Epithelial cell of proximal tubule (primary cell): Measurements from ENCODE around the gene CYP2D6. TPM values are rescaled to one million over a fixed set of nuclear protein-coding genes. Genes with fewer than 3 reads are reported as not detected.
A peak's percentile ranks its signal among the peaks of the same experiment; 100 is the strongest.
"Not testable (repeated sequence)": the region's sequence is repeated elsewhere in the genome, so short reads cannot be mapped to it uniquely, and the experiment has no call there.

Source experiments
- DNase-seq: peaks from one replicate; pipeline ENCODE4 v3.0.0-alpha.2; 2011; ENCODE audit warnings: low read depth
- H3K4me3 ChIP-seq: 2 replicates; pipeline ENCODE4 v1.5.1; 2011; ENCODE audit warnings: low read depth, mild to moderate bottlenecking, low read length
- CTCF ChIP-seq: conservative IDR thresholded peaks from 2 replicates; pipeline ENCODE4 v1.5.1; 2012; ENCODE audit warnings: low read depth, mild to moderate bottlenecking, low read length
- total RNA-seq: library from RNA; depleted of rRNA; stranded (reverse); fragments of >200 nt; gene quantifications from 2 replicates; pipeline ENCODE4 v1.2.3, GENCODE V29; 2015

The CYP2D6 gene
- total RNA-seq, 1 donor from 2014 or later = 0.29 TPM

GRCh38 chr22:42127606-42128005 lies 3.0 kb downstream of the CYP2D6 start:
- H3K4me3 ChIP-seq = no peak overlapping the region
- no peak for TF ChIP-seq CTCF
- no peak for DNase-seq

GRCh38 chr22:42123529-42123928 lies 7.1 kb downstream of the CYP2D6 start:
- not testable (repeated sequence) for H3K4me3 ChIP-seq, DNase-seq

GRCh38 chr22:42120231-42121021 lies 10.2 kb downstream of the CYP2D6 start:
- H3K4me3 ChIP-seq, DNase-seq: not testable (repeated sequence)

- H3K4me3 ChIP-seq = no peak overlapping the region
- TF ChIP-seq CTCF = peak; percentile 24
- DNase-seq = no peak
Measured at GRCh38 chr22:42116848-42117424, 13.7 kb downstream of the CYP2D6 start.

- not testable (repeated sequence) for DNase-seq, H3K4me3 ChIP-seq
Measured at GRCh38 chr22:42115420-42115830, 15.2 kb downstream of the CYP2D6 start.

GRCh38 chr22:42114721-42115120 lies 15.9 kb downstream of the CYP2D6 start:
- DNase-seq = no peak
- H3K4me3 ChIP-seq = no peak overlapping the region
- TF ChIP-seq CTCF = peak; percentile 35

GRCh38 chr22:42112793-42113192 lies 17.8 kb downstream of the CYP2D6 start:
- peak; percentile 36 for TF ChIP-seq CTCF
- DNase-seq, H3K4me3 ChIP-seq: not testable (repeated sequence)

GRCh38 chr22:42111798-42112197 lies 18.8 kb downstream of the CYP2D6 start:
- TF ChIP-seq CTCF = no peak
- no peak overlapping the region for H3K4me3 ChIP-seq
- no peak for DNase-seq
